ENCODE results near the gene HSPA1A.

Gene HSPA1A

GRCh38 chr6:31844507-31844906, 29.2 kb downstream of the HSPA1A start:
- TF ChIP-seq CEBPB (IDR thresholded peaks at IDR 0.05), result no peak
- no peak for TF ChIP-seq ZBTB7A (IDR thresholded peaks at IDR 0.05; ENCODE audit: low read depth)
- TF ChIP-seq, protein P1, sequence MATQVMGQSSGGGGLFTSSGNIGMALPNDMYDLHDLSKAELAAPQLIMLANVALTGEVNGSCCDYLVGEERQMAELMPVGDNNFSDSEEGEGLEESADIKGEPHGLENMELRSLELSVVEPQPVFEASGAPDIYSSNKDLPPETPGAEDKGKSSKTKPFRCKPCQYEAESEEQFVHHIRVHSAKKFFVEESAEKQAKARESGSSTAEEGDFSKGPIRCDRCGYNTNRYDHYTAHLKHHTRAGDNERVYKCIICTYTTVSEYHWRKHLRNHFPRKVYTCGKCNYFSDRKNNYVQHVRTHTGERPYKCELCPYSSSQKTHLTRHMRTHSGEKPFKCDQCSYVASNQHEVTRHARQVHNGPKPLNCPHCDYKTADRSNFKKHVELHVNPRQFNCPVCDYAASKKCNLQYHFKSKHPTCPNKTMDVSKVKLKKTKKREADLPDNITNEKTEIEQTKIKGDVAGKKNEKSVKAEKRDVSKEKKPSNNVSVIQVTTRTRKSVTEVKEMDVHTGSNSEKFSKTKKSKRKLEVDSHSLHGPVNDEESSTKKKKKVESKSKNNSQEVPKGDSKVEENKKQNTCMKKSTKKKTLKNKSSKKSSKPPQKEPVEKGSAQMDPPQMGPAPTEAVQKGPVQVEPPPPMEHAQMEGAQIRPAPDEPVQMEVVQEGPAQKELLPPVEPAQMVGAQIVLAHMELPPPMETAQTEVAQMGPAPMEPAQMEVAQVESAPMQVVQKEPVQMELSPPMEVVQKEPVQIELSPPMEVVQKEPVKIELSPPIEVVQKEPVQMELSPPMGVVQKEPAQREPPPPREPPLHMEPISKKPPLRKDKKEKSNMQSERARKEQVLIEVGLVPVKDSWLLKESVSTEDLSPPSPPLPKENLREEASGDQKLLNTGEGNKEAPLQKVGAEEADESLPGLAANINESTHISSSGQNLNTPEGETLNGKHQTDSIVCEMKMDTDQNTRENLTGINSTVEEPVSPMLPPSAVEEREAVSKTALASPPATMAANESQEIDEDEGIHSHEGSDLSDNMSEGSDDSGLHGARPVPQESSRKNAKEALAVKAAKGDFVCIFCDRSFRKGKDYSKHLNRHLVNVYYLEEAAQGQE (IDR thresholded peaks at IDR 0.05; ENCODE audit: low read depth), result no peak
- TF ChIP-seq, protein P2, sequence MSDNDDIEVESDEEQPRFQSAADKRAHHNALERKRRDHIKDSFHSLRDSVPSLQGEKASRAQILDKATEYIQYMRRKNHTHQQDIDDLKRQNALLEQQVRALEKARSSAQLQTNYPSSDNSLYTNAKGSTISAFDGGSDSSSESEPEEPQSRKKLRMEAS (IDR thresholded peaks at IDR 0.05), result no peak
- TF ChIP-seq EGR1 (IDR thresholded peaks at IDR 0.05), result no peak
- no peak for TF ChIP-seq TEAD4 (IDR thresholded peaks at IDR 0.05)
- TF ChIP-seq EP300 (IDR thresholded peaks at IDR 0.05; ENCODE audit: borderline replicate concordance), result no peak
- no peak for TF ChIP-seq USF1 (IDR thresholded peaks at IDR 0.05)
- no peak for TF ChIP-seq CREB1 (IDR thresholded peaks at IDR 0.05; ENCODE audit: low read depth)
- no peak for TF ChIP-seq TCF12 (IDR thresholded peaks at IDR 0.05; ENCODE audit: low read depth)

GRCh38 chr6:31847276-31847978, 32.1 kb downstream of the HSPA1A start:
- no peak for TF ChIP-seq CREB1 (IDR thresholded peaks at IDR 0.05; ENCODE audit: low read depth)
- no peak for TF ChIP-seq TEAD4 (IDR thresholded peaks at IDR 0.05)
- no peak for TF ChIP-seq EP300 (IDR thresholded peaks at IDR 0.05; ENCODE audit: borderline replicate concordance)
- no peak for TF ChIP-seq CEBPB (IDR thresholded peaks at IDR 0.05)
- TF ChIP-seq NFIC (IDR thresholded peaks at IDR 0.05), result no peak
- no peak for TF ChIP-seq TCF12 (IDR thresholded peaks at IDR 0.05; ENCODE audit: low read depth)
- no peak for TF ChIP-seq YY1 (IDR thresholded peaks at IDR 0.05; ENCODE audit: low read depth)
- TF ChIP-seq, protein P1 (IDR thresholded peaks at IDR 0.05; ENCODE audit: low read depth), result no peak
- no peak for TF ChIP-seq EGR1 (IDR thresholded peaks at IDR 0.05)
- no peak for TF ChIP-seq TAF1 (IDR thresholded peaks at IDR 0.05; ENCODE audit: low read depth)
- no peak for TF ChIP-seq ZBTB7A (IDR thresholded peaks at IDR 0.05; ENCODE audit: low read depth)
- no peak for TF ChIP-seq RAD21 (IDR thresholded peaks at IDR 0.05; ENCODE audit: low read depth)
- no peak for TF ChIP-seq FOXM1 (IDR thresholded peaks at IDR 0.05; ENCODE audit: borderline replicate concordance, low read depth)

DNA sequence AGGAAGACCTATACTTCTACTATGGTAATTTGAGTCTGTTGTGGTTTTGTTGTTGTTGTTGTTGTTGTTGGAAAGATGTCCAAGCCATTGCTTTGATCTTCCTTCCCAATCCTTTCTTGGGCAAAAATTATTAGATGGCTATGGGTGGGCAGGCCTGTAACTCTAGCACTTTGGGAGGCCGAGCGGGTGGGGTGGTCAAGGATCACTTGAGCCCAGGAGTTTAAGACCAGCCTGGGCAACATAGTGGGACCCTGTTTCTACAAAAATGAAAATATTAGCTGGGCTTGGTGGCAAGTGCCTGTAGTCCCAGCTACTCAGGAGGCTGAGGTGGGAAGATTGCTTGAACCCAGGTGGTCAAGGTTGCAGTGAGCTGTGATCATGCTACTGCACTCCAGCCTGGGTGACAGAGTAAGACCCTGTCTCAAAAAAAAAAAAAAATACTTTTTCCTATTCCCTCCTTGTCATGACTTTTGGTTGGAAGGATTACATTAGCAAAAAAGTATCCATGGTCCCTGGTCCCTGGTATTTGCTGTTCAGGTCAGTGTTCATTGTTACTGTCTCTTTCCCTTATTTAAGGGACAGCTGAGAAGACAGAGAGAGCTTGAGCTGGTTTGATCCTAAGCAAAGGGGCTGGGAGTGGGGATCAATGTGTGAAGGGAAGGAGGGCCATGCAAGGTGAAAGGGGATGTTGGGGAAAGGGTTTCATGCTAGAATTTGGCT, 35.6 kb downstream of the HSPA1A start:
- TF ChIP-seq EP300 (IDR thresholded peaks at IDR 0.05; ENCODE audit: borderline replicate concordance), result no peak
- no peak for TF ChIP-seq RAD21 (IDR thresholded peaks at IDR 0.05; ENCODE audit: low read depth)
- TF ChIP-seq FOXM1 (IDR thresholded peaks at IDR 0.05; ENCODE audit: borderline replicate concordance, low read depth), result no peak
- no peak for TF ChIP-seq CREB1 (IDR thresholded peaks at IDR 0.05; ENCODE audit: low read depth)
- no peak for TF ChIP-seq ZBTB7A (IDR thresholded peaks at IDR 0.05; ENCODE audit: low read depth)

- TF ChIP-seq FOXM1 (IDR thresholded peaks at IDR 0.05; ENCODE audit: borderline replicate concordance, low read depth), result no peak
- TF ChIP-seq RAD21 (IDR thresholded peaks at IDR 0.05; ENCODE audit: low read depth), result no peak
- no peak for TF ChIP-seq EP300 (IDR thresholded peaks at IDR 0.05; ENCODE audit: borderline replicate concordance)
- TF ChIP-seq CEBPB (IDR thresholded peaks at IDR 0.05), result no peak
- no peak for TF ChIP-seq EGR1 (IDR thresholded peaks at IDR 0.05)
- no peak for TF ChIP-seq USF1 (IDR thresholded peaks at IDR 0.05)
- TF ChIP-seq, protein P1 (IDR thresholded peaks at IDR 0.05; ENCODE audit: low read depth), result no peak
- no peak for TF ChIP-seq TEAD4 (IDR thresholded peaks at IDR 0.05)
- TF ChIP-seq YY1 (IDR thresholded peaks at IDR 0.05; ENCODE audit: low read depth), result no peak
- no peak for TF ChIP-seq TAF1 (IDR thresholded peaks at IDR 0.05; ENCODE audit: low read depth)
- TF ChIP-seq TCF12 (IDR thresholded peaks at IDR 0.05; ENCODE audit: low read depth), result no peak
Measured at GRCh38 chr6:31851485-31851832, 36.1 kb downstream of the HSPA1A start.
